Gastrocnemius medialis (tissue), 4 donors: ENCODE data around the gene LYPD6B. TPM values are rescaled to one million over a fixed set of nuclear protein-coding genes. Genes with fewer than 3 reads are reported as not detected.

Source experiments
- ATAC-seq, 2 donors: fragments of 150-250 bp; one replicate each; pipeline ENCODE4 v1.9.1; 2016
- DNase-seq, 2 donors: peaks; one replicate each; pipeline ENCODE4 v3.0.0-alpha.2; 2019
- H3K27ac ChIP-seq, 4 donors: fragments of 200-600 bp; sonication (generic); 1 replicate in 1 of 4; 2 replicates in 3 of 4; pipeline ENCODE4 v1.5.1; 2016 to 2018; ENCODE audit warnings: mild to moderate bottlenecking in 2 of 4, moderate library complexity in 1 of 4
- H3K27me3 ChIP-seq, 3 donors: fragments of 200-600 bp; sonication (generic) in 2 of 3; 1 replicate in 1 of 3; 2 replicates in 2 of 3; pipeline versions ENCODE4 v1.5.1 to v1.6.0; 2016 to 2019; ENCODE audit warnings: mild to moderate bottlenecking in 1 of 3, moderate library complexity in 1 of 3
- H3K36me3 ChIP-seq, 2 donors: fragments of 200-600 bp; sonication (generic) in 1 of 2; one replicate each; pipeline ENCODE4 v1.5.1; 2017 to 2018
- H3K4me1 ChIP-seq, 2 donors: fragments of 200-600 bp; sonication (generic) in 1 of 2; one replicate each; pipeline ENCODE4 v1.5.1; 2016 to 2017; ENCODE audit warnings: mild to moderate bottlenecking in 2 of 2
- H3K4me3 ChIP-seq, 4 donors: fragments of 200-600 bp; sonication (generic) in 3 of 4; 1 replicate in 1 of 4; 2 replicates in 3 of 4; pipeline ENCODE4 v1.5.1; 2016 to 2019; ENCODE audit warnings: mild to moderate bottlenecking in 2 of 4
- H3K9me3 ChIP-seq, 3 donors: fragments of 200-600 bp; sonication (generic) in 2 of 3; 1 replicate in 1 of 3; 2 replicates in 2 of 3; pipeline ENCODE4 v1.5.1; 2016 to 2019
- POLR2A ChIP-seq, 2 donors: fragments of 450-650 bp; IDR thresholded peaks; one replicate each; pipeline ENCODE4 v1.6.1; 2017; ENCODE audit warnings: antibody characterized with exemption in 2 of 2, mild to moderate bottlenecking in 2 of 2, moderate library complexity in 2 of 2
- in situ Hi-C, 4 donors: fragments of 200-750 bp; cut with MboI; loops; one replicate each; pipeline versions ENCODE4 v1.15.0 to v1.8.0; 2017; ENCODE audit warnings: low sequenced_read_pairs in 4 of 4
- intact Hi-C: fragments of 100-400 bp; cut with DNase I; formaldehyde crosslinking; loops from one replicate; pipeline ENCODE4 v1.15.1; 2023; ENCODE audit warnings: low total_unique reads
- total RNA-seq, 4 donors: library from RNA; depleted of rRNA; stranded (reverse); fragments of >200 nt; gene quantifications; one replicate each; pipeline versions ENCODE4 v1.1.0 to v1.2.3, GENCODE V29; 2016
- TF ChIP-seq, protein P1 (sequence below), 5 experiments: fragments of 450-650 bp in 3 of 5; fragments of 200-600 bp in 2 of 5; sonication (generic) in 2 of 5; IDR thresholded peaks in 4 of 5; conservative IDR thresholded peaks in 1 of 5; 1 replicate in 4 of 5; 2 replicates in 1 of 5; pipeline ENCODE4 v1.5.1; 2016 to 2019; ENCODE audit warnings: antibody characterized with exemption in 5 of 5, mild to moderate bottlenecking in 3 of 5, moderate library complexity in 3 of 5

Gene LYPD6B
- total RNA-seq, 4 donors from 2014 or later: not detected

DNA sequence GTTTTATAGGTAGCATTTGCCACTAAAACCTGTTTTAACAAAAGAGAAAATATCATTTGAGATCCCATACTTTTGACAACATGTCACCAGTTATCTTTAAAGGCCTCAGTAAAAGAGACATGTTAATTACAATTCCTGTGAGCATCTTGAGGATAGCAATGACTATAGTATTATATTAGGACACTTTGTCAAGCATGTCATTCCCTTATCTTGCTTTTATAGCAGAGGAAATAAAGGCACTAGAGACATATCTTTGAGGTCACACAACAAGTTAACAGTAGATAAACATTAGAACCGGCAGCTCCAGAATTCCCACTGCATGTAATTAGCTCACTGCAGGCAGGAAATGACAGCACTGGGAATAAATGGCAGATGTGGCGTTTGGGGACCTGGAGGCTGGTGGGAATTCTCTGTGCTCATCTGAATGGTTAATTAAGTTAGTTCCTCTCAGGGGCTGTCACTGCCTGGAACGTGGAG, 25.9 kb downstream of the LYPD6B start:
- intact Hi-C loops (no loop called here), in situ Hi-C loops (no loop called here)
- no peak for DNase-seq
- H3K4me1 ChIP-seq: no peaks in the 10 kb centered on the region
- no peaks in the 10 kb centered on the region for H3K9me3 ChIP-seq
- H3K27ac ChIP-seq: no peak overlapping the region
- no peak overlapping the region for H3K4me3 ChIP-seq
- H3K27me3 ChIP-seq: no peaks in the 10 kb centered on the region
- ATAC-seq: no peak
- TF ChIP-seq, protein P1, sequence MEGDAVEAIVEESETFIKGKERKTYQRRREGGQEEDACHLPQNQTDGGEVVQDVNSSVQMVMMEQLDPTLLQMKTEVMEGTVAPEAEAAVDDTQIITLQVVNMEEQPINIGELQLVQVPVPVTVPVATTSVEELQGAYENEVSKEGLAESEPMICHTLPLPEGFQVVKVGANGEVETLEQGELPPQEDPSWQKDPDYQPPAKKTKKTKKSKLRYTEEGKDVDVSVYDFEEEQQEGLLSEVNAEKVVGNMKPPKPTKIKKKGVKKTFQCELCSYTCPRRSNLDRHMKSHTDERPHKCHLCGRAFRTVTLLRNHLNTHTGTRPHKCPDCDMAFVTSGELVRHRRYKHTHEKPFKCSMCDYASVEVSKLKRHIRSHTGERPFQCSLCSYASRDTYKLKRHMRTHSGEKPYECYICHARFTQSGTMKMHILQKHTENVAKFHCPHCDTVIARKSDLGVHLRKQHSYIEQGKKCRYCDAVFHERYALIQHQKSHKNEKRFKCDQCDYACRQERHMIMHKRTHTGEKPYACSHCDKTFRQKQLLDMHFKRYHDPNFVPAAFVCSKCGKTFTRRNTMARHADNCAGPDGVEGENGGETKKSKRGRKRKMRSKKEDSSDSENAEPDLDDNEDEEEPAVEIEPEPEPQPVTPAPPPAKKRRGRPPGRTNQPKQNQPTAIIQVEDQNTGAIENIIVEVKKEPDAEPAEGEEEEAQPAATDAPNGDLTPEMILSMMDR (IDR thresholded peaks at IDR 0.05 in 4 of 5, conservative IDR thresholded peaks at IDR 0.05 in 1 of 5): no peak
- TF ChIP-seq POLR2A (IDR thresholded peaks at IDR 0.05): no peak
- no peaks in the 10 kb centered on the region for H3K36me3 ChIP-seq

DNA sequence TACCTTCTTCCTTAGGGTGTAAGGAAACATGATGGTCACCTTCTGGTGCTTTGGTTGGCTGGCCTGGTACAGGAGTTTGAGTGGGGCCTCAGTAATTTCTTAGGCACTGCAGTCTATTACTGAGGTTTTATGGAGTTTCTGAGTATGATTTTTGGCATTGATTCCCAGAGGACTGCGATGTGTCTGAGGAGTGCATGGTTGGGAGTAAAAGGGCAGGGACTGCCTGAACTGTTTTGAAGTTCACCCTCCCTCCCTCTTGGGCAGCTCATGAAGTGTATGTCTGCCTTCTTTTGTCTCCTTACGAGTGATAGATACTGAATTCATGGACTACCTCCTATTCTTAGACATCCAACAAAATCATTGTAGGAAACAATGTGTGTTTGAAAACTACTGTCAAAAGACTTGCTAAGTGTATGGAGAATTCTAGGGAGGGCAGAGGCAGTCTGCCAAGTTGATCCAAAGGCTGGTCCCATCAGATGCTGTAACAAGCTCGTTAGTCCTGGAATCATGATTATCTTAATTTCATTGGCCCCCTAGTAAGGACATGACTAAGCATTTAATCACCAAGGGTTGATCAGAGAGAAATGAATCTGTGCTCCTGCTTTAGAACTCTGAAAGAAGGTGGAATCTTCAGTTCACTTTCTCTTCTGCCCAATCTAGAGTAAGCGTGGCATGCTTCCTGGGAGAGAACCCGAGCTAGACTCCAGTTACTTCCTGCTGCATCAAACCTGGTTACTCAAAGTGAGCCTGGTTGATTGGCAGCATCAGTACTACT, 26.5 kb downstream of the LYPD6B start:
- no peak for TF ChIP-seq POLR2A (IDR thresholded peaks at IDR 0.05)
- TF ChIP-seq, protein P1 (IDR thresholded peaks at IDR 0.05 in 4 of 5, conservative IDR thresholded peaks at IDR 0.05 in 1 of 5): no peak
- Histone ChIP-seq H3K27ac (no peak overlapping the region), H3K4me3 (no peak overlapping the region), H3K4me1 (no peaks in the 10 kb centered on the region), H3K9me3 (no peaks in the 10 kb centered on the region), H3K36me3 (no peaks in the 10 kb centered on the region), H3K27me3 (no peaks in the 10 kb centered on the region)
- in situ Hi-C loops: no loop called here
- DNase-seq (no peak), ATAC-seq (no peak)
- intact Hi-C loops: no loop called here

DNA sequence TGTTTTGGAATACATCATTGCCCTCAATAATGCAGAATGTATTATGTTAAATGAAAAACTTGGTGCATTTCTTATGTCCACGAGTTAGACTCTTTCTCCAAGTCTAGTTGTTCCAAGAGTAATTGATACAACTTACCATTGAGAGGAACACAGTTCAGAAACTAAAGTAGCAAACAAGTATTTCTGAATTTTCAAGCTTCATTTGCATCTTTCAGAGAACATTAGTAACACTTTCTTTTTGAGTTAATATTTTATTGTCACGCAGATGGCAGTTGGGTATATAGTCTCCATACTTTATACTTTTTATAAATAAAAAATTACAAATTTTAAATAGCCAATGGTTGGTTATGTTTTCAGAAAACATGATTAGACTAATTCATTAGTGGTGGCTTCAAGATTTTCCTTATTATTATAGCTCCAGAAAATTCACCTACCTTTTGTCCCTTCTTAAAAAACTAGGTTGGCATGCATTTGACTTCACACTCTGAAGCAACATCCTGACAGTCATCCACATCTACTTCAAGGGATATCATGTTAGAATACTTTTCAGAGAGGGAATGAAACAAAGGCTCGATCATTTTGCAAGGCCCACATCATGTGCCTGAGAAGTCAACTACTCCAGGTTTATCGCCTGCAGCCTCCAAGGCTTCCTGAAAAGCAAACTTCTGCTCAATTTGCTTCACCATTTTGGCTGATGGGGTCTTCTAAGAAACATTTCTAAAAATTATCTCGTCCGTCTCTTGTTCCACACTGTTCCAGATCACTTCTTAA, 29.9 kb downstream of the LYPD6B start:
- in situ Hi-C loops: no loop called here
- intact Hi-C loops: no loop called here
- Histone ChIP-seq H3K4me3 (no peak overlapping the region), H3K4me1 (no peaks in the 10 kb centered on the region), H3K9me3 (no peaks in the 10 kb centered on the region), H3K27me3 (no peaks in the 10 kb centered on the region), H3K36me3 (no peaks in the 10 kb centered on the region), H3K27ac (no peak overlapping the region)
- no peak for ATAC-seq
- DNase-seq: no peak
- TF ChIP-seq POLR2A (IDR thresholded peaks at IDR 0.05): no peak
- TF ChIP-seq, protein P1 (IDR thresholded peaks at IDR 0.05 in 4 of 5, conservative IDR thresholded peaks at IDR 0.05 in 1 of 5): no peak

DNA sequence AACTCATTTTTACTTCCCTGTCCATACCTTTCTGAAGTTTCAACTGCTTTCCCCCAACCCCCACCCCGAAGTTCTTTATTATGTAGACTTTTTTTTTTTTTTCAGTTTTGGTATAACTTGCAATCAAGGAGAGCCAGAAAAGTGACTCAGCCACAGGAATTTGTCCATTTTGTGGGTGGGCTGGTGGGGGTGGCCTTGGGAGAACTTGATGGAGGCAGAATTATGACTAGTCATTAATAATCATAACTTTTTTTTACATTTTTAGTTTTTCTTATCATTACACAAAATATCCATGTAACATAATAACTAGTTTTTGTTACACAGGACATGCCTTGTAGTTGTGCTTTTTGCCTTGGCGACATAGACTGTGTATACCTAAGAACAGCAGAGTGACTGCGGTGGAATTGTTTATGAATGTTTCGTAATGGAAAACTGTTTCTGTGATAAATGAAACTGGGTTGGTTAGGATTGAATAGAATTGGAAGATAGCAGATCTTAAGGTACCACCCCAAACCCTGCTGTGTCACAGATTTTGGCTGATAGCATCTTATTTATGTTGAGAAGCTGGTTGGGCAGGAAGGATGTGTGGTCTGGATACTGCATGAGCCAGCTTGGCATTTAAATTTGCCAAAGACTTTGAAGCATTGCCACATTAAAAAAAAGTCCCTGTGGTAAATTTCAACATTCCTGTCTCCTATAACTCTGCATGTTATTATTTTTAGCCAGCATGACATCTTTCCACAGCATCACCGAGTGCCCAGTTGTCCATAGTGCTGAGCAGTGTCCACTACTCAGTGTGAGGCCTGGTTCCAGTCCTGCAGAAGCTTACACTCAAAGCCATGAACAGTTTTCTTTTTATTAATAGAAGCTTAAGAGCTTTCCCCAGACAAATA, 30.7 kb downstream of the LYPD6B start:
- Histone ChIP-seq H3K27ac (no peak overlapping the region), H3K36me3 (no peaks in the 10 kb centered on the region), H3K9me3 (no peaks in the 10 kb centered on the region), H3K4me1 (no peaks in the 10 kb centered on the region), H3K4me3 (no peak overlapping the region), H3K27me3 (no peaks in the 10 kb centered on the region)
- no peak for TF ChIP-seq POLR2A (IDR thresholded peaks at IDR 0.05)
- TF ChIP-seq, protein P1 (IDR thresholded peaks at IDR 0.05 in 4 of 5, conservative IDR thresholded peaks at IDR 0.05 in 1 of 5): no peak
- ATAC-seq (no peak), DNase-seq (no peak)
- intact Hi-C loops (no loop called here), in situ Hi-C loops (no loop called here)
